Activated T-cell treated with anti-CD3 and anti-CD28 coated beads, Interleukin-2, amount 50 U/mL, for 4 hours (primary cell): ENCODE measurements around the gene TNFRSF19. TPM values are rescaled to one million over a fixed set of nuclear protein-coding genes. Genes with fewer than 3 reads are reported as not detected.
"Not testable (repeated sequence)": the region's sequence is repeated elsewhere in the genome, so short reads cannot be mapped to it uniquely, and the experiment has no call there.

Source experiments
- ATAC-seq, 2 donors: fragments of 200-7000 bp; cut with Tn5 transposase; one replicate each; pipeline ENCODE4 v1.10.0; 2021
- DNase-seq: peaks from one replicate; pipeline ENCODE4 v3.0.0-alpha.2; 2020
- H3K27me3 Mint-ChIP-seq: one replicate; pipeline ENCODE4 v1.8.0; 2021; ENCODE audit warnings: low read depth, mixed read lengths
- H3K36me3 Mint-ChIP-seq: one replicate; pipeline ENCODE4 v1.8.0; 2022; ENCODE audit warnings: mixed read lengths; ENCODE audit not compliant: insufficient read depth
- H3K4me1 Mint-ChIP-seq: one replicate; pipeline ENCODE4 v1.8.0; 2021; ENCODE audit warnings: low read depth, mixed read lengths
- H3K4me3 Mint-ChIP-seq: one replicate; pipeline ENCODE4 v1.8.0; 2021; ENCODE audit warnings: mild to moderate bottlenecking, moderate library complexity, mixed read lengths
- H3K9me3 Mint-ChIP-seq: one replicate; pipeline ENCODE4 v1.8.0; 2021; ENCODE audit warnings: mixed read lengths
- total RNA-seq, 3 donors: library from RNA; stranded (reverse); gene quantifications; one replicate each; pipeline ENCODE4 v1.2.1, GENCODE V29; 2021

The TNFRSF19 gene
- total RNA-seq, 3 donors from 2014 or later, result 0.05 to 0.18 TPM; not detected in 1

DNA sequence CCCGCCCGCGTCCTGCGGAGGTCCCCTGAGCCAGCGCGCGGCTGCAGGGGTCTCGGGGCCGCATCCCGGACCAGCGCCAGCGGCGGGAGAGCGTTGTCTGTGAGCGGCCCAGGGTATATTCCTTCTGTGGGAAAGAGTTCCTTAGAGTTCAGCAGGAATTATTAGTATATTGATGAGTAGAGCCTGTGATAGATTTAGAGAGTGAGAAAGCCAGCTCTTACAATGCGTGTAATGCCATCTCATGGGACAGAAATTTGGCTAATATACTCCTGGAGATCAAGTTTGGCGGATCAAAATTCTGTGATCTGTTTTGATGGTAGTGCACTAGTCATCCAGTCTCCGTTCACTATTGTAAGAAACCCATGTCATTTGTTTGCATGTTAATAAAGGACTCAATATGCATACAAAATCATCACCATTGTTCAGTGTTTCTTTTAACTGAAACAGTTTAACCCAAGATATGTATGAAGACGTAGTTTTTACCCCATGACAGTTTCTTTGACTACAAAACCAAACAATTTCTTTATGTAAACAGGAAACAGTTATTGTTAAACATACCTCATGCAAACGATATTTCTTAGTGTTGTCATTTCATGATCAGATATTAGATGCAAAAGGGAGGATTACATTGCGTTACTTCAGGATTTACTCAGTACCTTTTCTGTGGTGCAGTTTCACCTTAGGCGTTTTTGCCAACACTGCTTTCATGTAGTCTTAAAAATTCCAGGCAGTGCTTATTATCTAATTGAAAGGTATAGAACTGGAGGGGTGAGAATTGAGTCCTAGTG lies 9.9 kb downstream of the TNFRSF19 start:
- Mint-ChIP-seq H3K4me1 (peaks cover 16% of the 10 kb centered on the region), H3K36me3 (peaks cover 2% of the 10 kb centered on the region), H3K9me3 (no peaks in the 10 kb centered on the region), H3K4me3 (peak overlapping the region; percentile 76), H3K27me3 (peaks cover 36% of the 10 kb centered on the region)
- no peak for DNase-seq
- ATAC-seq, result no peak

DNA sequence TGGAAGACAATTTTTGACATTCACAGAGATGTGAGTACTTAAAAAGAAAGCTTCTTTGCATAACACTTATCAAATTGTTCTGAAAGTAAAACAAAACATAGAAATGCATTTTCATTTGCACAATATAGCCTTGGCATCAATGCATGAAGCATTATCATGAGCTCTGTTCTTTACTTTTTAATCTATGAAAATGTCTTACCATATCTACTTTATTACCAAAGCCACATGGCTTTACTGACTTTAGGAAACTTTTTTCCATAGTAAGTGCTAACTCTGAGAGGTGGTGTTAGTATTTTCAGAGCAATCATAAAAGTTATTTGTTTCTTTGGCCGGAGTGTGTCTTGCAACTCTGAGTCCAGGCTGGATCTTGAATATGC lies 10.5 kb downstream of the TNFRSF19 start:
- Mint-ChIP-seq H3K27me3 (peaks cover 38% of the 10 kb centered on the region), H3K9me3 (no peaks in the 10 kb centered on the region)
- no peak for DNase-seq

DNA sequence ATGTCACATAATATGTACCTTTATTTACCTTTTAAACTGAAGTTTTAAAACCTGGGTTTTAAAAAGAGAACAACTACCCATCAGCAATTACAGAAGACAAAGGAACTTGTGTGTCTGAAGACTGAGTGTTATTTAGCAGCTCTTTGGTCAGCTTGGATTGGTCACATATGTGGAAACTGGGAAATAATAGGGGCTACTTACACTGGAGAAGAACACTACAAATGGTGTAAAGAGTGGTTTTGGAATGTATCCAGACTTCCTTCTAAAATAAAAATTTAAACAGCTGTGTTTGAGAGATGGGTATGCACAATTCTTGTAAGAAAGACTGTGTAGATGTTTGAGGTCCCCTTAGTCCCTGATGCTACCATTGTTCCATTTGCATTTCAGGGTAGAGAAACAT lies 13.3 kb downstream of the TNFRSF19 start:
- ATAC-seq, result no peak
- Mint-ChIP-seq H3K36me3 (no peaks in the 10 kb centered on the region), H3K4me1 (peaks cover 8% of the 10 kb centered on the region), H3K4me3 (no peak overlapping the region), H3K27me3 (peaks cover 26% of the 10 kb centered on the region), H3K9me3 (no peaks in the 10 kb centered on the region)
- DNase-seq, result no peak

More for the DNA sequence above, 10.5 kb downstream of the TNFRSF19 start:
- Mint-ChIP-seq H3K36me3 (peaks cover 2% of the 10 kb centered on the region), H3K4me1 (peaks cover 16% of the 10 kb centered on the region), H3K4me3 (no peak overlapping the region)
- ATAC-seq, result no peak

DNA sequence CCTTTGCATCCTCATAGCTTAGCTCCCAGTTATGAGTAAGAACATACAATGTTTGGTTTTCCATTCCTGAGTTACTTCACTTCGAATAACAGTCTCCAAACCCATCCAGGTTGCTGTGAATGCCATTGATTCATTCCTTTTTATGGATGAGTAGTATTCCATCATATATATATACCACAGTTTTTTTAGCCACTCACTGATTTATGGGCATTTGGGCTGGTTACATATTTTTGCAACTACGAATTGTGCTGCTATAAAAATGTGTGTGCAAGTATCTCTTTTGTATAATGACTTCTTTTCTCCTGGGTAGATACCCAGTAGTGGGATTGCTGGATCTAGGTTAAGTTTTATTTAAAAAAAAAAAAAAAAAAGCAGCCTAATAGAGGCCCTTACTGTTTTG lies 14.1 kb downstream of the TNFRSF19 start:
- H3K27me3 Mint-ChIP-seq, result peaks cover 28% of the 10 kb centered on the region
- no peaks in the 10 kb centered on the region for H3K9me3 Mint-ChIP-seq
- no peak for DNase-seq

DNA sequence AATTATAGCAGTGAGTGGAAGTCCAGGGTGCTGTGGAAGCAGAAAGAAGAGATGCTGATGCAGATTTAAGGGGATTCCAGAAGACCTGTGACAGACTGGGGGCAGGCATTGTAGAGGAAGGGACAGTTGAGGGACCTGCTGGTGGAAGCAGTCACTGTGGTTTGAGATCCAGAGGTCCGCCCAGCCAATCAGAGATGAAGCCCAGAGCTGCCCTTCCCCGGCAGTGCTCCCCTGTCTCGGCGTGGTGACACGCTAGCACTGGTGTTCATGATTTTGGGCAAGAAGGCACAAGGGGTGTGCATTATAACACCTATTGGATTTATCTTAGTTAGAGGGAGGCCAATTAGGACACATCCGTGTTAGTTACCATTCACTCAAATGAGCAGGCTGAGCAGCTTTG lies 16.1 kb downstream of the TNFRSF19 start:
- H3K4me1 Mint-ChIP-seq, result no peaks in the 10 kb centered on the region
- H3K9me3 Mint-ChIP-seq, result no peaks in the 10 kb centered on the region
- DNase-seq (no peak), ATAC-seq (no peak)
- H3K36me3 Mint-ChIP-seq, result no peaks in the 10 kb centered on the region
- peaks cover 22% of the 10 kb centered on the region for H3K27me3 Mint-ChIP-seq
- no peak overlapping the region for H3K4me3 Mint-ChIP-seq

More for the DNA sequence above, 14.1 kb downstream of the TNFRSF19 start:
- Mint-ChIP-seq H3K4me1 (peaks cover 7% of the 10 kb centered on the region), H3K4me3 (no peak overlapping the region), H3K36me3 (no peaks in the 10 kb centered on the region)
- no peak for ATAC-seq

DNA sequence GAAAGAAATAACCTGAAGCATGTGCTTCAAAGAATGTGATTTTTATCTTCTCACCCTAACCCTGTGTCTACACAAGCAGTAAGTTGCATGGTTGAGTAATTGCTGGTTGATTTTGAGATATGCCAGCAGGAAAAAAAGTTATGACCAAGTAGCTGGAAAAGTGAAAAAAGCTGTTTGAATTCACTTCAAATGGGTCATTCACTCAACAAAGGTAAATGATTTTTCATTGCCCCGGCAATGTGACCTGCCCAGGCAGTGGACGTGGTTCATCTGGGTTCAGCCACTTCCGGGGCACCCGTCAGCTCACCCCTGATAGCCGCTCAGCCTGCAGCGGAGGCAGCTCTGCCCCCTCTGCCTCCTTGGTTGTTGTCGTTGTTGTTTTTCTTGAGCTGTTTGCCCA lies 18.5 kb downstream of the TNFRSF19 start:
- H3K36me3 Mint-ChIP-seq, result no peaks in the 10 kb centered on the region
- H3K4me3 Mint-ChIP-seq, result no peak overlapping the region
- ATAC-seq (no peak), DNase-seq (no peak)
- no peaks in the 10 kb centered on the region for H3K4me1 Mint-ChIP-seq
- peaks cover 23% of the 10 kb centered on the region for H3K27me3 Mint-ChIP-seq
- H3K9me3 Mint-ChIP-seq, result no peaks in the 10 kb centered on the region

DNA sequence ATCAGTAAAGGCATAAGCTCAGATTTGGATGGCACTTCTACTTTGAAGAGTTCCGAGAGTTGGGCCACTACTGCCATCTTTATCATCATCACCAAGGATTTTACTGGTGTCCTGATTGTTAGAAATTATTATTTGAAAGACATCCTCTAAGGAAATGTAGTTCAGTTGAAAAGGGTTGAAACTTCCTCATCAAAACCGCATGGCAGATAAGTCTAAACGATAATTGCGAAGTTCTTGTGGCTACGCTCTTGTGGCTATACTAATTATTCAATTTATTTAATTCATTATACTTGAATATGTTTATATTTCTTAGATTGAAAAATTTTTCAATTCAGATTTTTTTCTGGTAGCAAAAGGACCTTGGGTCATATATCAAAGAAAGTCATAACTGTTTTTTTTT lies 22.4 kb downstream of the TNFRSF19 start:
- ATAC-seq (no peak), DNase-seq (no peak)
- Mint-ChIP-seq H3K4me3 (no peak overlapping the region), H3K9me3 (no peaks in the 10 kb centered on the region), H3K36me3 (no peaks in the 10 kb centered on the region), H3K4me1 (no peaks in the 10 kb centered on the region), H3K27me3 (peaks cover 31% of the 10 kb centered on the region)

DNA sequence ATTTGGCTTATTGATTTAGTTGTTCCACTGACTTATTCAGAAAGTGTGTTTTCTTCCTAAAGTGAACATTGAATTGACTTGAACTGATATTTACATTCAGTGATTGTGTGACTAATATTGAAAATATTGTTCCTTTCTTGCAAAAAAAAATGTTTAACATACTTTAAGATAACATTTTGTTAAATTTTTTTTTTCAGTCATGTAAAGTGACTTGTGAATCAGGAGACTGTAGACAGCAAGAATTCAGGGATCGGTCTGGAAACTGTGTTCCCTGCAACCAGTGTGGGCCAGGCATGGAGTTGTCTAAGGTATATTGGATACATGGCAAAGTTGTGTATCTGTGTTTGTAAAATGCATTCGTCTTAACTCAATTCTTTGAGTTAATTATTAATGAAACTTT lies 22.9 kb downstream of the TNFRSF19 start:
- H3K27me3 Mint-ChIP-seq, result peaks cover 33% of the 10 kb centered on the region
- H3K9me3 Mint-ChIP-seq, result no peaks in the 10 kb centered on the region
- ATAC-seq, result no peak
- H3K4me3 Mint-ChIP-seq, result no peak overlapping the region
- H3K36me3 Mint-ChIP-seq, result no peaks in the 10 kb centered on the region
- no peak for DNase-seq
- H3K4me1 Mint-ChIP-seq, result no peaks in the 10 kb centered on the region

DNA sequence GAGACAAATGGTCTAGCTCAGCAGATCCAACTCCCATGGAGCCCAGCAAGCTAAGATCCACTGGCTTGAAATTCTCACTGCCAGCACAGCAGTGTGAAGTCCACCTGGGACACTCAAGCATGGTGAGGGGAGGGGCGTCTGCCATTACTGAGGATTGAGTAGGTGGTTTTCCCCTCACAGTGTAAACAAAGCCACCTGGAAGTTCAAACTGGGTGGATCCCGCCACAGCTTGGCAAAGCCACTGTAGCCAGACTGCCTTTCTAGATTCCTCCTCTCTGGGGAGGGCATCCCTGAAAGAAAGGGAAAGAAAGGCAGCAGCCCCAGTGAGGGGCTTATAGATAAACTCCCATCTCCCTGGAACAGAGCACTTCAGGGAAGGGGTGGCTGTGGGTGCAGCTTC lies 24.1 kb downstream of the TNFRSF19 start:
- H3K4me1 Mint-ChIP-seq, H3K9me3 Mint-ChIP-seq, ATAC-seq, H3K4me3 Mint-ChIP-seq, DNase-seq, H3K36me3 Mint-ChIP-seq: not testable (repeated sequence)
- peaks cover 35% of the 10 kb centered on the region for H3K27me3 Mint-ChIP-seq

DNA sequence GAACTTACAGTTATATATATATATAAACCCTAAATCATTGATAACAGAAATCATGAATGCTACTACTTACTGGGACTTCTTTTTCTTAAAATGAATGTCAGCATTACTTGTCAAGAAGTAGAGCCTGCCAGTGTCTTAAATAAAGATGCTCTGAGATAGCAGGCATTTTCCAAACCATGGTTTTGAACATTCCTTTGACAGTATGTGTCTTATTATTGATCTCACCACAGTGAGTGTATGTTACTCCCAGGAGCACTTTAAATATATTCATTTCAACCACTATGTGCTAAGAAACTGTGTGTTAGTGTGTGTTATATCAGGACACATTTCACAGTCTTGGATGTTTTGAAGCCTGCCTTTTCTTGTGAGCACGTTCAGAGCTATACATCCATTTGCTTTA lies 28.2 kb downstream of the TNFRSF19 start:
- DNase-seq (no peak), ATAC-seq (no peak)
- no peaks in the 10 kb centered on the region for H3K4me1 Mint-ChIP-seq
- peaks cover 21% of the 10 kb centered on the region for H3K27me3 Mint-ChIP-seq
- H3K9me3 Mint-ChIP-seq, result peaks cover 8% of the 10 kb centered on the region
- no peaks in the 10 kb centered on the region for H3K36me3 Mint-ChIP-seq
- H3K4me3 Mint-ChIP-seq, result no peak overlapping the region

DNA sequence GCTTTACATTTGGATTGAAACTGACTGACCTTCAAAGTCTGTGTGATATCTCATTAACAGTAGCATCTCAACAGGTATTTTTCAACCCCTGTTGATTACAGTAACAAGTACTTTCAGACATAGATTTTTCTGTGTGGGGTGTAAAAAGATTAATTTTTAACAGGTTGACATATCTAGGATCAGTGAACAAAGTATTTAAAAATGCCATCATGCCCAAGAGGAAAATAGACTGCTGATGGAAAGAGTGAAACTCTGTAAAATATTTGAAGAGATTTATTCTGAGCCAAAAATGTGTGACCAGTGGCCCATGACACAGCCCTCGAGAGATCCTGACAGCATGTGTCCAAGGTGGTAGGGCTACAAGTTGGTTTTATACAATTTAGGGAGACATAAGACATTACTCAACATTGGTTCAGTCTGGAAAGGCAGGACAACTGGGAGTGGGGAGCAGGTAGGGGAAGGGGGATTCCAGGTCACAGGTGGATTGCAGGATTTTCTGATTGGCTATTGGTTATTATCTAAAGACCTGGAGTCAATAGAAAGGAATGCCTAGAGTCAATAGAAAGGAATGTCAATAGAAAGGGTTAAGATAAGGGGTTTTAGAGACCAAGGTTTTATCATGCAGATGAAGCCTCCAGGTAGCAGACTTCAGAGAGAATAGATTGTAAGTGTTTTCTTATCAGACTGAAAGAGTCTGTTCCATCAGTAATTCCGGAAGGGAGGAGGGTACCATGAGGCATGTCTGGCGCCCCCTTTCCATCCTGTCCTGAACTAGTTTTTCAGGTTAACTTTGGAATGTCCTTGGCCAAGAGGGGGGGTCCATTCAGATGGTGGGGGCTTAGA lies 29.1 kb downstream of the TNFRSF19 start:
- DNase-seq, result no peak
- Mint-ChIP-seq H3K4me1 (no peaks in the 10 kb centered on the region), H3K36me3 (no peaks in the 10 kb centered on the region), H3K9me3 (peaks cover 8% of the 10 kb centered on the region), H3K27me3 (peaks cover 19% of the 10 kb centered on the region), H3K4me3 (no peak overlapping the region)
- ATAC-seq, result no peak

DNA sequence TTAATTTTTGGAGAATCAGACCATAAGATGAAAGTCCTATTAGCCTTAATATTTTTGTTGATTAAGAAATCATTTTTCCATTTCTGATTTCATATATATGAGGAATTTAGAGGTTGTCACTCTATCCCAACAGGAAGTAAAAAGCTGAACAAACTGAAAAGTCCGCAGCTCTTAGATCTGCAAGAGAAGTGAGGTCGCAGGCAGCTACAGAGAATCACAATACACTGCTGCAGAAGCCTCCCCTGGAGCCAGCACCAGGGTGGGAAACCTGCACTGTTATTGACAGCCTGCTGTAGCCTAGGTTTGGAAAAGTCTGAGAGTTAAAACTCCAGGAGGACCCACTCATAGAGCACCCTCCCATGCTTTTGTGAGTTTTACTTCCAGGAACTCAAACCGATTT lies 29.9 kb downstream of the TNFRSF19 start:
- Mint-ChIP-seq H3K36me3 (no peaks in the 10 kb centered on the region), H3K27me3 (peaks cover 15% of the 10 kb centered on the region)

DNA sequence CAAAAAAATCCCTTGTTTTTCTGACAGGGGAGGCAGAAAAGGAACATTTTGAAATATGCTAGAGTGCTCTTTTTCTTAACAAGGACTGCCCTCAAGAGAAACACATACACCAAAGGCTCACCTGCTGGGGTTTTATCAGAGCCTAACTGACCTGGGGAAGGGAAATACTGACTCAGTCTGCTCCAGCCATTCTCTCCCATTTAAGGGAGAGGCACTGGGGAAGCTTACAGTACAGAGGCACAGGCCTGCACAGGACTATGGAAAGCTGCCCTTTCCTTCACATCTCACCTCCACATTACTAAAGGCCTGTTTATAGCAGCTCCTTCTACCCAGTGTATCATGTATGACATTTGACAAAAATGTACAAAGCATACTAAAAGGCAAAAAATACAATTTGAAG lies 30.3 kb downstream of the TNFRSF19 start:
- H3K36me3 Mint-ChIP-seq, result no peaks in the 10 kb centered on the region
- H3K4me1 Mint-ChIP-seq, result no peaks in the 10 kb centered on the region
- ATAC-seq, result no peak
- DNase-seq, result no peak
- no peak overlapping the region for H3K4me3 Mint-ChIP-seq
- peaks cover 8% of the 10 kb centered on the region for H3K9me3 Mint-ChIP-seq
- H3K27me3 Mint-ChIP-seq, result peaks cover 11% of the 10 kb centered on the region

More for the DNA sequence above, 29.9 kb downstream of the TNFRSF19 start:
- no peak for ATAC-seq
- Mint-ChIP-seq H3K4me1 (no peaks in the 10 kb centered on the region), H3K4me3 (no peak overlapping the region), H3K9me3 (peaks cover 8% of the 10 kb centered on the region)
- DNase-seq, result no peak

DNA sequence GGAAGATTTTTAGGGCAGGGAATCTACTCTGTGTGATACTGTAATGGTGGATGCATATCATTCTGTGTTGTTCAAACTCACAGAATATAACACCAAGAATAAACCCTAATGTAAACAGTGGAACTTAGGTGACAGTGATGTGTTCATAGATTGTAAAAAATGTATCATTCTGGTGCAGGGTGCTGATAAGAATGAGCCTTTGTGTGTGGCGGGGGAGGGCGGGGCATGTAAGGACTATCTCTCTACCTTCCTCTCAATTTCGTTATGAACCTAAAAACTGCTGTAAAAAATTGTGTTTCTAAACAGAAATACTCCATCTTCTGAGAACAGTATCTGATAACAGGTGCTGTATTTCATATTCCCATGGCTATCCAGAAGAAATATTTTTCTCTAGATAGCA lies 35.6 kb downstream of the TNFRSF19 start:
- DNase-seq, result no peak
- ATAC-seq, result no peak
- Mint-ChIP-seq H3K9me3 (no peaks in the 10 kb centered on the region), H3K4me1 (peaks cover 11% of the 10 kb centered on the region), H3K4me3 (no peak overlapping the region), H3K36me3 (no peaks in the 10 kb centered on the region), H3K27me3 (peaks cover 8% of the 10 kb centered on the region)

DNA sequence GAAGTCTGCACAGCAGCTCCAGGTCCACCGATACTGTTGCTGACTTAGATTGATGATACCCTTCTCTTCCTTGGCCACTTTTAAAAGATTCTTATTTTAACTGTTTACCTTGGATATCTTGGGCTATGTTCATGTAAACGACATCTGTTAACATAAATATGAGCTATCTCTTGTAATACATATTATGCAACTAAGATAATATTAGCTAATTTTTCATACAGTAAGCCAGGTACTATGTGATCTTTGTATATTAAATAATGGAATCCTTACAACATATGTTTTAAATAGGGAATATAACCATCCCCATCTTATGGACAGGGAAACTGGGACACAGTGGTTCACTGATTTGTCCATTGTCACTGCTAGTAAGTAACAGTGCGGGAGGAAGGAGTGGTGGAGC lies 37.9 kb downstream of the TNFRSF19 start:
- Mint-ChIP-seq H3K27me3 (peaks cover 12% of the 10 kb centered on the region), H3K4me3 (no peak overlapping the region), H3K4me1 (peaks cover 11% of the 10 kb centered on the region), H3K9me3 (no peaks in the 10 kb centered on the region), H3K36me3 (no peaks in the 10 kb centered on the region)
- no peak for DNase-seq
- ATAC-seq, result no peak
